SH-SY5Y (cell line): ENCODE data around the gene FAM222B.

Experiments
- GATA2 ChIP-seq: IDR thresholded peaks from 2 replicates; pipeline ENCODE4 v1.6.1; 2011; ENCODE audit warnings: mild to moderate bottlenecking, low read depth, low read length
- GATA3 ChIP-seq: IDR thresholded peaks from 2 replicates; pipeline ENCODE4 v1.6.1; 2011; ENCODE audit warnings: low read depth, mild to moderate bottlenecking, low read length, moderate library complexity

DNA sequence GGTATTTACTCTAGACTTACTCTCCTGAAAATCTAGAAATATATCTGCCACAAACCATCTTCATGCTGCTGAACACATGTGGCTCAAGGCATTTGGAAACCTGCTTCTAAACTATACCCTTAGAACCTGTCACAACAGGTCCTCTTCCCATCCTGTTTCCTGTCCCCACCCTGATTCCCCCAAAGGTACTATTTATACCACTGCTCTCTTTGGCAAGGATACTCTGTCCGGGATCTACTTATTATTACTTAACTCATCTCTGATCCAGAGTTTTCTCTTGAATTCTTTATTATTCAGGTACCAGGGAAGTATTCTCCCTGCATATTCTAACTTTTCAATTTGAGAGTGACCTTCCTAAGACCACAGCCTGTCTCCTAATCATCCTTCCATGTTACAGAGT is 65.4 kb downstream of the FAM222B start:
- TF ChIP-seq GATA3: no peak
- no peak for TF ChIP-seq GATA2
